Suppressor macrophage treated with lipopolysaccharide for 4 hours (primary cell): Measurements from ENCODE around the gene CRB2.
A peak's percentile ranks its signal among the peaks of the same experiment; 100 is the strongest.

Experiments
- DNase-seq: peaks from one replicate; pipeline ENCODE4 v3.0.0-alpha.2; 2020

The CRB2 gene

GRCh38 chr9:123424552-123425225 is 68.7 kb downstream of the CRB2 start:
- DNase-seq = no peak

- no peak for DNase-seq
Measured at GRCh38 chr9:123425261-123425821, 69.3 kb downstream of the CRB2 start.

DNA sequence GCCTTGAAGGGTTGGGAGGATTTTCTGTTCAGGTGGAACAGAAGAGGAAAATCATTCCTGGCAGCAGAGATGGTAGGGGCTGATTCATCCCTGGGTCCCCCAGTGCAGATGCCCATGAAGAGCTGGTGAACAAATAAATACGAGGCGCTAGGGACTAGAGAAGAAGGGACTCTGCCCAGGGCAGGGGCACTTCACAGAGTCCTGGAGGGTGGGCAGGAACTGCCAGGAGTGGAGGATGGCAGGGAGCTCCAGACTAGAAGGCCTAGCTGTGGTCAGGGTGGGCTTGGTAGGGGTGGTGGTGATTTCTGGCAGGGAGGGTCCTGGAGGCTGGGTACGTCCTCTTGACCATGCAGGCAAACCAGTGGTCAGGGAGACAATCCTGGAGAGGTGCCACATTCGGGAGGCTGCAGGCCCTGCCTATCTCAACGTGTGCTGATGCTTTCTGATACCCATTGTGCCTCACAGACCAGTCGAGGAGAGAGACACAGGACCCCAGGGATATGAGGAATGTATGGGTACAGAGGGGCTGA is 69.9 kb downstream of the CRB2 start:
- DNase-seq = no peak

DNA sequence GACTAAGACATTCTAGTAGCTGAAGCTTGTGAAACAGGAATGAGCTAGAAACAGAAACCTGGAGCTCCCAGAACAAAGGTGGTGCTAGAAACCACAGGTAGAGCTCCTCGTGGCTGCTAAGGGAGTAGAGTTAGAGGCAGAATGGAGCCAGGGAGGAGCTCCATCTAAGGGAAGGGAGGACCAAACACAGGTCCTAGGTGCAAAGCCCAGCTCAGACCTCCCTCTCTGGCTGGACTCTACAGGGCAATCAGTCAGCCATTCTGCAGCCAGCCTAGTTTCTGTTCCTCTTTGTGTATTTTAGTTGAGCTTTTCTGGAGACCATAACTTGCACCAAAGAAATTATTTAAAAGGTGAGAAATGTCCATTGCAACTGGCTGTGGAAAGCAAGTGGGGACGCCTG is 70.4 kb downstream of the CRB2 start:
- peak; percentile 12 for DNase-seq
